ENCODE measurements around the gene PCBP2. TPM values are rescaled to one million over a fixed set of nuclear protein-coding genes. Genes with fewer than 3 reads are reported as not detected.

The PCBP2 gene
- total RNA-seq, 2 donors from 2014 or later = 763 to 862 TPM

GRCh38 chr12:53501615-53502181 lies 49.8 kb downstream of the PCBP2 start:
- Mint-ChIP-seq H3K9me3 (no peaks in the 10 kb centered on the region), H3K4me1 (peaks cover 10% of the 10 kb centered on the region), H3K27me3 (no peaks in the 10 kb centered on the region), H3K27ac (peak overlapping the region; percentile 85), H3K4me3 (peak overlapping the region; percentile 86), H3K36me3 (ENCODE audit: low read depth) (peaks cover 25% of the 10 kb centered on the region)
- no peak for ATAC-seq (replicated peaks)

- Mint-ChIP-seq H3K4me3 (peak overlapping the region; percentile 86), H3K4me1 (peaks cover 10% of the 10 kb centered on the region), H3K36me3 (ENCODE audit: low read depth) (peaks cover 31% of the 10 kb centered on the region), H3K27me3 (no peaks in the 10 kb centered on the region), H3K9me3 (no peaks in the 10 kb centered on the region), H3K27ac (peak overlapping the region; percentile 85)
- no peak for ATAC-seq (replicated peaks)
Measured at GRCh38 chr12:53502331-53502730, 50.4 kb downstream of the PCBP2 start.

GRCh38 chr12:53502983-53503728 lies 51.3 kb downstream of the PCBP2 start:
- no peak for ATAC-seq (replicated peaks)
- H3K36me3 Mint-ChIP-seq (ENCODE audit: low read depth) = peaks cover 33% of the 10 kb centered on the region
- peaks cover 10% of the 10 kb centered on the region for H3K4me1 Mint-ChIP-seq
- no peak overlapping the region for H3K4me3 Mint-ChIP-seq
- peak overlapping the region; percentile 48 for H3K27ac Mint-ChIP-seq
- H3K9me3 Mint-ChIP-seq = no peaks in the 10 kb centered on the region
- no peaks in the 10 kb centered on the region for H3K27me3 Mint-ChIP-seq

- H3K4me1 Mint-ChIP-seq = peaks cover 10% of the 10 kb centered on the region
- no peaks in the 10 kb centered on the region for H3K9me3 Mint-ChIP-seq
- peak overlapping the region; percentile 67 for H3K27ac Mint-ChIP-seq
- no peaks in the 10 kb centered on the region for H3K27me3 Mint-ChIP-seq
- ATAC-seq (replicated peaks) = no peak
- H3K4me3 Mint-ChIP-seq = no peak overlapping the region
- H3K36me3 Mint-ChIP-seq (ENCODE audit: low read depth) = peaks cover 33% of the 10 kb centered on the region
Measured at GRCh38 chr12:53504004-53504920, 52.4 kb downstream of the PCBP2 start.

- no peak for ATAC-seq (replicated peaks)
- Mint-ChIP-seq H3K27ac (no peak overlapping the region), H3K4me3 (no peak overlapping the region), H3K36me3 (ENCODE audit: low read depth) (peaks cover 33% of the 10 kb centered on the region), H3K4me1 (peaks cover 10% of the 10 kb centered on the region), H3K27me3 (no peaks in the 10 kb centered on the region), H3K9me3 (no peaks in the 10 kb centered on the region)
Measured at GRCh38 chr12:53505086-53505485, 53.2 kb downstream of the PCBP2 start.

GRCh38 chr12:53505555-53506449 lies 53.9 kb downstream of the PCBP2 start:
- no peak overlapping the region for H3K4me3 Mint-ChIP-seq
- no peak for ATAC-seq (replicated peaks)
- peaks cover 33% of the 10 kb centered on the region for H3K36me3 Mint-ChIP-seq (ENCODE audit: low read depth)
- no peaks in the 10 kb centered on the region for H3K27me3 Mint-ChIP-seq
- peaks cover 10% of the 10 kb centered on the region for H3K4me1 Mint-ChIP-seq
- peak overlapping the region; percentile 62 for H3K27ac Mint-ChIP-seq
- H3K9me3 Mint-ChIP-seq = no peaks in the 10 kb centered on the region

GRCh38 chr12:53506450-53506785 lies 54.5 kb downstream of the PCBP2 start:
- H3K9me3 Mint-ChIP-seq = no peaks in the 10 kb centered on the region
- H3K27ac Mint-ChIP-seq = no peak overlapping the region
- H3K27me3 Mint-ChIP-seq = no peaks in the 10 kb centered on the region
- no peak for ATAC-seq (replicated peaks)
- peaks cover 34% of the 10 kb centered on the region for H3K36me3 Mint-ChIP-seq (ENCODE audit: low read depth)
- H3K4me3 Mint-ChIP-seq = no peak overlapping the region
- H3K4me1 Mint-ChIP-seq = peaks cover 10% of the 10 kb centered on the region

- H3K36me3 Mint-ChIP-seq (ENCODE audit: low read depth) = peaks cover 38% of the 10 kb centered on the region
- H3K4me3 Mint-ChIP-seq = no peak within 1 kb of the TSS
- peaks cover 7% of the 10 kb centered on the region for H3K4me1 Mint-ChIP-seq
- no peaks in the 10 kb centered on the region for H3K27me3 Mint-ChIP-seq
- no peak within 1 kb of the TSS for H3K27ac Mint-ChIP-seq
- H3K9me3 Mint-ChIP-seq = no peaks in the 10 kb centered on the region
- ATAC-seq (replicated peaks) = no peak
Measured at GRCh38 chr12:53506881-53507602, 55.1 kb downstream of the PCBP2 start, which contains the start of gene NPFF. TSS of gene NPFF (minus strand) at chr12:53507484. CDS start at chr12:53507474, 10 bp downstream.

GRCh38 chr12:53507603-53507885 lies 55.6 kb downstream of the PCBP2 start:
- no peak for ATAC-seq (replicated peaks)
- no peaks in the 10 kb centered on the region for H3K27me3 Mint-ChIP-seq
- H3K4me3 Mint-ChIP-seq = no peak overlapping the region
- H3K9me3 Mint-ChIP-seq = no peaks in the 10 kb centered on the region
- no peak overlapping the region for H3K27ac Mint-ChIP-seq
- peaks cover 42% of the 10 kb centered on the region for H3K36me3 Mint-ChIP-seq (ENCODE audit: low read depth)
- H3K4me1 Mint-ChIP-seq = peaks cover 5% of the 10 kb centered on the region

GRCh38 chr12:53508534-53509170 lies 56.8 kb downstream of the PCBP2 start:
- no peaks in the 10 kb centered on the region for H3K27me3 Mint-ChIP-seq
- peak; percentile 95 for ATAC-seq (replicated peaks)
- H3K4me1 Mint-ChIP-seq = peaks cover 5% of the 10 kb centered on the region
- H3K27ac Mint-ChIP-seq = peak overlapping the region; percentile 78
- H3K36me3 Mint-ChIP-seq (ENCODE audit: low read depth) = peaks cover 53% of the 10 kb centered on the region
- no peaks in the 10 kb centered on the region for H3K9me3 Mint-ChIP-seq
- no peak overlapping the region for H3K4me3 Mint-ChIP-seq

- Mint-ChIP-seq H3K4me1 (peaks cover 5% of the 10 kb centered on the region), H3K9me3 (no peaks in the 10 kb centered on the region), H3K27ac (peak overlapping the region; percentile 58), H3K4me3 (no peak overlapping the region), H3K27me3 (no peaks in the 10 kb centered on the region), H3K36me3 (ENCODE audit: low read depth) (peaks cover 58% of the 10 kb centered on the region)
- ATAC-seq (replicated peaks) = no peak
Measured at GRCh38 chr12:53510181-53510812, 58.4 kb downstream of the PCBP2 start.

GRCh38 chr12:53513712-53514410 lies 62.0 kb downstream of the PCBP2 start:
- H3K9me3 Mint-ChIP-seq = no peaks in the 10 kb centered on the region
- H3K36me3 Mint-ChIP-seq (ENCODE audit: low read depth) = peaks cover 67% of the 10 kb centered on the region
- H3K4me1 Mint-ChIP-seq = no peaks in the 10 kb centered on the region
- H3K27me3 Mint-ChIP-seq = no peaks in the 10 kb centered on the region
- H3K4me3 Mint-ChIP-seq = no peak overlapping the region
- ATAC-seq (replicated peaks) = no peak
- H3K27ac Mint-ChIP-seq = peak overlapping the region; percentile 53

Data from activated T-helper 17 cell treated with anti-CD3 and anti-CD28 coated beads, Interleukin-2, amount 50 U/mL, for 72 hours (primary cell).